Measurements from ENCODE around the gene MED12L. TPM values are rescaled to one million over a fixed set of nuclear protein-coding genes. Genes with fewer than 3 reads are reported as not detected.

MED12L gene
- total RNA-seq, 1 experiment from 2014 or later: 6.4 TPM

DNA sequence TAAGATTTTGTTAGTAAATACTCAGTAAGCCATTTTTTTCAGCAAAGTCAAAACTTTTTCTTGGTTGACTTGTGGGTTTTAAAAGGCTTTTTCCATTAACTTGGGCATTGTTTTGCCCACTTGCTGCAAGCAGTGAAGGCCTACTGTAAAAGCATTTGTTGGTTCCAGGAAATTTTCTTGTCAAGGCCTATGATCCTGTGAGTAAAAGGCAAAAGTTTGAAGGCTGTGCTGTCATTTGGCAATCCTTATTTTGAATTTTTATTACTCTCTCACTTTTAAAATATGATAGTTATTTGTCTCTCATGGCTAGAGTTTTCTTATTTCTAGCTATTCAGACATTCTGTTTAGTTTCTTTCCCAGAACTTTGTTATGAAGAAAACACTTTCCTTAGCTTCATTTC, 286.1 kb downstream of the MED12L start:
- Histone ChIP-seq H3K4me3 (replicated peaks in 1 of 2; ENCODE audit: low read depth in 1 of 2, low read length in 2 of 2) (no peak overlapping the region), H3K4me2 (ENCODE audit: low read length) (no peak overlapping the region), H3K79me2 (ENCODE audit: insufficient read depth, low read length) (no peaks in the 10 kb centered on the region), H3K9ac (ENCODE audit: low read length) (no peak overlapping the region), H3K27me3 (ENCODE audit: insufficient read depth, low read length) (no peaks in the 10 kb centered on the region), H3K4me1 (ENCODE audit: control insufficient read depth in 1 of 2, insufficient read depth in 2 of 2, low read length in 2 of 2) (no peaks in the 10 kb centered on the region), H3K9me2 (ENCODE audit: insufficient read depth) (no peaks in the 10 kb centered on the region), H3K27ac (ENCODE audit: low read depth, low read length) (no peak overlapping the region), H3K9me3 (ENCODE audit: control insufficient read depth in 1 of 2, insufficient read depth in 1 of 2, low read depth in 1 of 2, low read length in 2 of 2) (no peaks in the 10 kb centered on the region), H2AFZ (ENCODE audit: low read depth, low read length, poor library complexity, severe bottlenecking) (no peak overlapping the region), H4K20me1 (ENCODE audit: insufficient read depth) (no peaks in the 10 kb centered on the region), H3K36me3 (ENCODE audit: control insufficient read depth in 1 of 2, insufficient read depth in 2 of 2, low read length in 2 of 2) (no peaks in the 10 kb centered on the region)
- no peak for ATAC-seq
- intact Hi-C loops (cut with micrococcal nuclease): no loop called here
- TF ChIP-seq POLR2AphosphoS5 (IDR thresholded peaks at IDR 0.05; ENCODE audit: low read depth, low read length) (no peak), SIN3A (IDR thresholded peaks at IDR 0.05; ENCODE audit: low read depth) (no peak), ZBTB33 (IDR thresholded peaks at IDR 0.05; ENCODE audit: extremely low read depth, insufficient replicate concordance, low read length) (no peak), ZNF274 (IDR thresholded peaks at IDR 0.05; ENCODE audit: low read depth, low read length) (no peak), CTCF (IDR thresholded peaks at IDR 0.05 in 2 of 3, conservative IDR thresholded peaks at IDR 0.05 in 1 of 3; ENCODE audit: borderline replicate concordance in 1 of 3, insufficient read depth in 1 of 3, low read depth in 2 of 3, low read length in 2 of 3) (no peak), RAD21 (IDR thresholded peaks at IDR 0.05; ENCODE audit: low read depth) (no peak), TCF7L2 (IDR thresholded peaks at IDR 0.05; ENCODE audit: borderline replicate concordance, extremely low read depth, insufficient read depth, insufficient read length) (no peak), CBX3 (IDR thresholded peaks at IDR 0.05; ENCODE audit: low read depth) (no peak), EZH2phosphoT487 (IDR thresholded peaks at IDR 0.05; ENCODE audit: borderline replicate concordance) (no peak), CEBPB (IDR thresholded peaks at IDR 0.05; ENCODE audit: low read depth) (no peak), ZFX (IDR thresholded peaks at IDR 0.05) (no peak), JUND (IDR thresholded peaks at IDR 0.05) (no peak), EGR1 (IDR thresholded peaks at IDR 0.05; ENCODE audit: low read depth) (no peak), ELF1 (IDR thresholded peaks at IDR 0.05; ENCODE audit: borderline replicate concordance, low read depth) (no peak), FOSL1 (IDR thresholded peaks at IDR 0.05; ENCODE audit: low read depth) (no peak), SRF (IDR thresholded peaks at IDR 0.05; ENCODE audit: low read depth) (no peak), SP1 (IDR thresholded peaks at IDR 0.05; ENCODE audit: low read depth) (no peak)
- TF ChIP-seq, protein P1, sequence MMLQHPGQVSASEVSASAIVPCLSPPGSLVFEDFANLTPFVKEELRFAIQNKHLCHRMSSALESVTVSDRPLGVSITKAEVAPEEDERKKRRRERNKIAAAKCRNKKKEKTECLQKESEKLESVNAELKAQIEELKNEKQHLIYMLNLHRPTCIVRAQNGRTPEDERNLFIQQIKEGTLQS (IDR thresholded peaks at IDR 0.05): no peak
- TF ChIP-seq, protein P2, sequence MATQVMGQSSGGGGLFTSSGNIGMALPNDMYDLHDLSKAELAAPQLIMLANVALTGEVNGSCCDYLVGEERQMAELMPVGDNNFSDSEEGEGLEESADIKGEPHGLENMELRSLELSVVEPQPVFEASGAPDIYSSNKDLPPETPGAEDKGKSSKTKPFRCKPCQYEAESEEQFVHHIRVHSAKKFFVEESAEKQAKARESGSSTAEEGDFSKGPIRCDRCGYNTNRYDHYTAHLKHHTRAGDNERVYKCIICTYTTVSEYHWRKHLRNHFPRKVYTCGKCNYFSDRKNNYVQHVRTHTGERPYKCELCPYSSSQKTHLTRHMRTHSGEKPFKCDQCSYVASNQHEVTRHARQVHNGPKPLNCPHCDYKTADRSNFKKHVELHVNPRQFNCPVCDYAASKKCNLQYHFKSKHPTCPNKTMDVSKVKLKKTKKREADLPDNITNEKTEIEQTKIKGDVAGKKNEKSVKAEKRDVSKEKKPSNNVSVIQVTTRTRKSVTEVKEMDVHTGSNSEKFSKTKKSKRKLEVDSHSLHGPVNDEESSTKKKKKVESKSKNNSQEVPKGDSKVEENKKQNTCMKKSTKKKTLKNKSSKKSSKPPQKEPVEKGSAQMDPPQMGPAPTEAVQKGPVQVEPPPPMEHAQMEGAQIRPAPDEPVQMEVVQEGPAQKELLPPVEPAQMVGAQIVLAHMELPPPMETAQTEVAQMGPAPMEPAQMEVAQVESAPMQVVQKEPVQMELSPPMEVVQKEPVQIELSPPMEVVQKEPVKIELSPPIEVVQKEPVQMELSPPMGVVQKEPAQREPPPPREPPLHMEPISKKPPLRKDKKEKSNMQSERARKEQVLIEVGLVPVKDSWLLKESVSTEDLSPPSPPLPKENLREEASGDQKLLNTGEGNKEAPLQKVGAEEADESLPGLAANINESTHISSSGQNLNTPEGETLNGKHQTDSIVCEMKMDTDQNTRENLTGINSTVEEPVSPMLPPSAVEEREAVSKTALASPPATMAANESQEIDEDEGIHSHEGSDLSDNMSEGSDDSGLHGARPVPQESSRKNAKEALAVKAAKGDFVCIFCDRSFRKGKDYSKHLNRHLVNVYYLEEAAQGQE (IDR thresholded peaks at IDR 0.05; ENCODE audit: low read depth): no peak
- TF ChIP-seq, protein P3, sequence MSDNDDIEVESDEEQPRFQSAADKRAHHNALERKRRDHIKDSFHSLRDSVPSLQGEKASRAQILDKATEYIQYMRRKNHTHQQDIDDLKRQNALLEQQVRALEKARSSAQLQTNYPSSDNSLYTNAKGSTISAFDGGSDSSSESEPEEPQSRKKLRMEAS (IDR thresholded peaks at IDR 0.05): no peak
- ChIA-PET RAD21 (ENCODE audit: low non-redundant PET in 1 of 2, low total read pairs in 2 of 2, uncharacterized antibody in 2 of 2, unreplicated experiment in 2 of 2) (no interaction called here), CTCF (no interaction called here), POLR2A (no interaction called here)
- BruUV-seq (replicated peaks): no TSS peak
- DNase-seq (ENCODE audit: low read depth, low spot score): no peak
